GM12878 (cell line): ENCODE results near the gene GPR107. TPM values are rescaled to one million over a fixed set of nuclear protein-coding genes. Genes with fewer than 3 reads are reported as not detected.

Experiments
- ATAC-seq: fragments of 200-7000 bp; cut with Tn5 transposase; 3 replicates; pipeline ENCODE4 v1.9.1; 2020; ENCODE audit warnings: mild to moderate bottlenecking, moderate library complexity
- BruUV-seq: library from RNA; stranded (reverse); fragments of 400-500 nt; replicated peaks from 2 replicates; lab custom pipeline; 2021; lab: Mats Ljungman, UMichigan
- CTCF ChIA-PET: fragments of 300-600 bp; sonication (Branson Sonifier 250); formaldehyde crosslinking; extraction: SDS; loops from one replicate; lab custom pipeline; 2021; ENCODE audit warnings: inconsistent platforms; lab: Yijun Ruan, JAX
- POLR2A ChIA-PET: fragments of 350-600 bp; formaldehyde crosslinking; extraction: SDS; loops from one replicate; lab custom pipeline; 2021; ENCODE audit warnings: inconsistent platforms; lab: Charles Lee
- RAD21 ChIA-PET: fragments of 300-600 bp; sonication (Branson Sonifier 250); formaldehyde crosslinking; loops from one replicate; lab custom pipeline; 2023; ENCODE audit warnings: antibody characterized with exemption; ENCODE audit not compliant: unreplicated experiment; lab: Charles Lee
- SMC1A ChIA-PET: fragments of 300-600 bp; sonication (Branson Sonifier 250); formaldehyde crosslinking; loops from one replicate; lab custom pipeline; 2023; ENCODE audit not compliant: unreplicated experiment, uncharacterized antibody; lab: Charles Lee
- DNase-seq: peaks from one replicate; pipeline ENCODE4 v3.0.0-alpha.2; 2011; ENCODE audit warnings: low read depth, low spot score
- FAIRE-seq: peaks from 3 replicates; lab custom pipeline; 2011; peaks lifted over from hg19 to GRCh38; lab: Jason Lieb, UNC
- H2AFZ ChIP-seq: 2 replicates; pipeline ENCODE4 v1.6.0; 2011; ENCODE audit warnings: low read depth, low read length, control low read depth; ENCODE audit not compliant: control insufficient read depth
- H3K27ac ChIP-seq: 2 replicates; pipeline ENCODE4 v1.5.1; 2011; ENCODE audit warnings: control low read depth; ENCODE audit not compliant: control insufficient read depth, insufficient read depth
- H3K27me3 ChIP-seq, 2 experiments: replicated peaks in 1 of 2; 2 replicates each; pipeline versions ENCODE4 v1.6.0 to v1.6.1; 2011; ENCODE audit warnings: low read length in 1 of 2; ENCODE audit not compliant: control insufficient read depth in 2 of 2, insufficient read depth in 2 of 2
- H3K36me3 ChIP-seq, 2 experiments: 2 replicates each; pipeline ENCODE4 v1.5.1; 2011; ENCODE audit warnings: low read length in 1 of 2; ENCODE audit not compliant: control insufficient read depth in 2 of 2, insufficient read depth in 2 of 2
- H3K4me1 ChIP-seq: 2 replicates; pipeline ENCODE4 v1.6.1; 2011; ENCODE audit warnings: mild to moderate bottlenecking, low read length, moderate library complexity, mixed read lengths; ENCODE audit not compliant: control insufficient read depth, insufficient read depth
- H3K4me2 ChIP-seq: 2 replicates; pipeline ENCODE4 v1.6.0; 2011; ENCODE audit warnings: control low read depth; ENCODE audit not compliant: control insufficient read depth, insufficient read depth
- H3K4me3 ChIP-seq: fragments of 200-600 bp; sonication (generic); 2 replicates; pipeline ENCODE4 v1.5.1; 2016
- H3K79me2 ChIP-seq: 2 replicates; pipeline ENCODE4 v1.6.0; 2011; ENCODE audit warnings: low read length; ENCODE audit not compliant: control insufficient read depth, insufficient read depth
- H3K9ac ChIP-seq: 2 replicates; pipeline ENCODE4 v1.8.0; 2011; ENCODE audit warnings: low read length, control low read depth, mixed read lengths; ENCODE audit not compliant: control insufficient read depth, insufficient read depth
- H3K9me3 ChIP-seq: replicated peaks from 3 replicates; pipeline ENCODE4 v1.5.1; 2011; ENCODE audit warnings: mild to moderate bottlenecking, low read length; ENCODE audit not compliant: control insufficient read depth, insufficient read depth
- H4K20me1 ChIP-seq: 2 replicates; pipeline ENCODE4 v1.6.0; 2011; ENCODE audit not compliant: control insufficient read depth, insufficient read depth
- IKZF2 ChIP-seq, 2 experiments: fragments of 450-650 bp; IDR thresholded peaks; 2 replicates each; pipeline ENCODE4 v1.6.1; 2017; ENCODE audit warnings: mild to moderate bottlenecking in 2 of 2, moderate library complexity in 2 of 2
- POLR2A ChIP-seq: IDR thresholded peaks from 2 replicates; pipeline ENCODE4 v1.6.1; 2011; ENCODE audit warnings: low read depth, mild to moderate bottlenecking, low read length
- SRF ChIP-seq, 2 experiments: IDR thresholded peaks; 2 replicates each; pipeline ENCODE4 v1.6.1; 2011; ENCODE audit warnings: low read depth in 2 of 2, low read length in 2 of 2, mild to moderate bottlenecking in 1 of 2, moderate library complexity in 1 of 2
- WGBS: methylation state at CpG from one replicate; pipeline ENCODE4 v1.1.6; 2016; ENCODE audit warnings: low lambda C conversion rate; ENCODE audit not compliant: insufficient replicate concordance, insufficient coverage; ENCODE audit errors: missing lambda C conversion rate; 5-methylcytosine and 5-hydroxymethylcytosine counted together
- in situ Hi-C: fragments of 300-500 bp; cut with MboI; formaldehyde crosslinking; loops from 9 replicates; pipeline ENCODE4 v1.14.3; 2018; ENCODE audit warnings: mixed read lengths
- intact Hi-C: fragments of 100-400 bp; cut with micrococcal nuclease; formaldehyde crosslinking; loops from one replicate; pipeline ENCODE4 v1.14.2; 2022; ENCODE audit not compliant: unreplicated experiment
- polyA plus RNA-seq, 11 experiments: library from polyadenylated mRNA; depleted of rRNA in 4 of 11; unstranded in 6 of 11; stranded (reverse) in 5 of 11; fragments of >200 nt; fragmentation: Nextera tagmentation in 4 of 11; fragmentation: Illumina TruSeq in 1 of 11; extraction: Ambion mirVana in 4 of 11; extraction: Trizol in 1 of 11; gene quantifications; 1 replicate in 1 of 11; 2 replicates in 10 of 11; pipeline versions ENCODE4 v1.2.1 to v1.2.3, GENCODE V29; 2011 to 2016; ENCODE audit warnings: inconsistent platforms in 2 of 11, missing spikeins in 2 of 11, low read depth in 1 of 11
- total RNA-seq, 4 experiments: library from RNA; depleted of rRNA in 3 of 4; stranded (reverse); fragments of >200 nt in 3 of 4; fragmentation: Illumina TruSeq in 1 of 4; extraction: Trizol in 1 of 4; gene quantifications; 2 replicates each; pipeline versions ENCODE4 v1.2.1 to v1.2.3, GENCODE V29; 2013 to 2021
- TF ChIP-seq, protein P1 (sequence below): fragments of 450-650 bp; IDR thresholded peaks from 2 replicates; pipeline ENCODE4 v1.6.1; 2017; ENCODE audit warnings: mild to moderate bottlenecking, low read depth, inconsistent platforms; ENCODE audit not compliant: poor library complexity, severe bottlenecking

GPR107 gene
- total and polyA plus RNA-seq, 10 of the 15 experiments (the other 5 are each of a cell fraction or from before 2014, with no cell fraction given) = 2.7 to 21.4 (median 10.6) TPM

DNA sequence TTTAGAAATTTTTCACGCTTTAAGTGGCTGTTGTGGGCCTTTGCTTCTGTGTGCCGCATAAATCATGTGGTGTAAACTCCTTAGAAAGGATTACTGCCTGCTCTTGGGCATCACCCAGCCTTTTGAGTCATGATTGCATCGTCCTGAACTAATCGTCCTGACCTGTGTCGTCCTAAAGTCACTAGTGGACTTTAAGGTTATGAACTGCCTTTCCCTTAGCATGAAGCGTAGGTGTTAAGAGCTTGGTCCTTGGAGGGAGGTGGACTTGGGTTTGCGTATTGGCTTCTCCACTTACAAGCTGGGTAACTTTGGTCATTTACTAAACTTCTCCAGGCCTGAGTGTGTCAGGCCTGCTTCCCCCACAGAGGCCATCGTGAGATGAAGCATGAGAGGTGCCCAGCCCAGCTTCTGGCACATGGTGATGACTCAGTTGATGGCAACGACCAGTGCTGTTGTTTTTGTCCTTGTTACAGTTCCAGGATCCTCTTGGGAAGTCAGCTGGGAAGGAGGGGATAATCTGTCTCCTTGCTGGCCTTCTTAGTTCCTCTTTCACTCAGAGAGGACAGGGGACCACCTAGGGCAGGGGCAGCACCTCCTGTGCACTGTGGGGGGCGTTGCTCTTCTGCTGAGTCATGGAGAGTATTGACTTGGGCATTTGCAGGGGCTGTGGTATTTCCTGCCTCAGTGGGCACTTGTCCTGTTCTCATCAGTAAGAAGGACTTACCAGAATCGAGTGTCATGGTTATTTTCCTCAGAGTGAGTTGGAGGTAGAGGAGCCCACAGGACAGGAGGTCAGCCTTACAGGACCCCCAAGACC is 64.3 kb downstream of the GPR107 start (continued):
- TF ChIP-seq, protein P1, sequence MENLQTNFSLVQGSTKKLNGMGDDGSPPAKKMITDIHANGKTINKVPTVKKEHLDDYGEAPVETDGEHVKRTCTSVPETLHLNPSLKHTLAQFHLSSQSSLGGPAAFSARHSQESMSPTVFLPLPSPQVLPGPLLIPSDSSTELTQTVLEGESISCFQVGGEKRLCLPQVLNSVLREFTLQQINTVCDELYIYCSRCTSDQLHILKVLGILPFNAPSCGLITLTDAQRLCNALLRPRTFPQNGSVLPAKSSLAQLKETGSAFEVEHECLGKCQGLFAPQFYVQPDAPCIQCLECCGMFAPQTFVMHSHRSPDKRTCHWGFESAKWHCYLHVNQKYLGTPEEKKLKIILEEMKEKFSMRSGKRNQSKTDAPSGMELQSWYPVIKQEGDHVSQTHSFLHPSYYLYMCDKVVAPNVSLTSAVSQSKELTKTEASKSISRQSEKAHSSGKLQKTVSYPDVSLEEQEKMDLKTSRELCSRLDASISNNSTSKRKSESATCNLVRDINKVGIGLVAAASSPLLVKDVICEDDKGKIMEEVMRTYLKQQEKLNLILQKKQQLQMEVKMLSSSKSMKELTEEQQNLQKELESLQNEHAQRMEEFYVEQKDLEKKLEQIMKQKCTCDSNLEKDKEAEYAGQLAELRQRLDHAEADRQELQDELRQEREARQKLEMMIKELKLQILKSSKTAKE = no peak

DNA sequence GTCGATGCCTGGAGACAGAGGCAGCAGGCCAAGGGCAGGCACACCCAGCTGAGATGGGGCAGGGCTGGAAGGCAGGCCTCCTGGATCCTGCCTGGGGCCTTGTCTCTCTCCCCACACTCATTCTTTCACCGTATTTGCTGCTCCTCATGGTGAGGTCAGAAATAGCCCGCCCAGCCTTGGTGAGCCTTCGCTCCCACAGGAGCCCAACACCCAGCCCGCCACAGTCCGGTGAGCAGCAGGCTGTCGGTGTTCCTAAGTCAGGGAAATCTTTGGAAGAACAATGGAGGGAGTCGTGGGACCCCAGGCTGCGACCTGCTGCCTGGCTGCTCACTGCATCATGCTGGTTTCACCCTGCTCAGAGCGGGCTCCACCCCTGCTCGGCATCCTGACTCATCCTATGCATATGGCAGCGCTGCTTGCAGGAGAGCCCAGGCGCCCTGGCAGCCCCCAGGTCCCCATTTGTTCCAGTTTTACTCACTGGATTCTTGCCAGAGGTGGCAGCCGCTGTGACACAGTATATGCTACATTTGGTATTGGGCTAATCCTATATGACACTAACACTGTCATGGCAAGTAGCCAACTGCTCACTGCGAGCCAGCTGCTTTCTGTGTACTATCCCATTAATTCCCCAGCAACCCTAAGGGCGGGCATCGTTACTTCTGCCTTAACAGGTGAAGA is 65.3 kb downstream of the GPR107 start:
- intact Hi-C loops (no loop called here), in situ Hi-C loops (no loop called here)
- Histone ChIP-seq H2AFZ (no peak overlapping the region), H3K36me3 (peaks cover 1 to 3% of the 10 kb centered on the region in 2 experiments), H3K4me2 (no peak overlapping the region), H3K4me3 (no peak overlapping the region), H3K9me3 (no peaks in the 10 kb centered on the region), H4K20me1 (no peaks in the 10 kb centered on the region), H3K27ac (no peak overlapping the region), H3K79me2 (no peaks in the 10 kb centered on the region), H3K9ac (no peak overlapping the region), H3K4me1 (peaks cover 8% of the 10 kb centered on the region), H3K27me3 (no peaks in the 10 kb centered on the region)
- no peak for TF ChIP-seq IKZF2 (IDR thresholded peaks at IDR 0.05)
- no peak for TF ChIP-seq SRF (IDR thresholded peaks at IDR 0.05; ENCODE audit: low read depth in 2 of 2, low read length in 2 of 2)
- TF ChIP-seq POLR2A = 0 out of 2 replicates have a peak, but pooled peaks have one; percentile 25
- POLR2A ChIA-PET = no interaction called here
- FAIRE-seq = no peak
- 93% methylated on average over 17 of the region's 17 CpGs for WGBS
- RAD21 ChIA-PET = no interaction called here
- ATAC-seq = no peak
- SMC1A ChIA-PET = no interaction called here
- no TSS peak for BruUV-seq
- no peak for DNase-seq
- CTCF ChIA-PET = interaction anchor here (1.0 to 1.5 kb wide), 2 partner anchors 11 to 280 kb away, joined by 3 to 6 read pairs; no protein-coding TSS in a partner anchor
